HG03097 (cell line): ENCODE results near the gene NOS2.
"Not testable (repeated sequence)": the region's sequence is repeated elsewhere in the genome, so short reads cannot be mapped to it uniquely, and the experiment has no call there.

Source experiments
- ATAC-seq: cut with Tn5 transposase; IDR thresholded peaks from one replicate; pipeline ENCODE4 v1.9.1; 2021; ENCODE audit not compliant: unreplicated experiment, low FRiP score

NOS2 gene

DNA sequence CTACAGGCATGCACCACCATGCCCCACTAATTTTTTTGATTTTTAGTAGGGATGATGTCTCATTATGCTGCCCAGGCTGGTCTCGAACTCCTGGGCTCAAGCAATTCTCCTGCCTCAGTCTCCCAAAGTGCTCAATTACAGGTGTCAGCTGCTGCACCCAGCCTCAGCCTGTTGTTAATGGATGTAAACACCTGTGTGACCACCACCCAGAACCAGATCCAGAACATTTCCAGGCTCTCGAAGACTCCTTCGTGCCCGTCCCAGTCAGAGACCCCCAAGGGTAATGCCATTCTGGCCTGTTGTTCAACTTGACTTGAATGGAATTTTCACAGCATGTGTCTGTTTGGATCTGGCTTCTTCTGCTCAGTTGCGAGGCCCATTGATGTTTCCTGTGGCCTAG lies 59.8 kb downstream of the NOS2 start:
- not testable (repeated sequence) for ATAC-seq

GRCh38 chr17:27733773-27734172 lies 66.6 kb downstream of the NOS2 start:
- ATAC-seq = no peak

- ATAC-seq = not testable (repeated sequence)
Measured at GRCh38 chr17:27732746-27733145, 67.6 kb downstream of the NOS2 start.

DNA sequence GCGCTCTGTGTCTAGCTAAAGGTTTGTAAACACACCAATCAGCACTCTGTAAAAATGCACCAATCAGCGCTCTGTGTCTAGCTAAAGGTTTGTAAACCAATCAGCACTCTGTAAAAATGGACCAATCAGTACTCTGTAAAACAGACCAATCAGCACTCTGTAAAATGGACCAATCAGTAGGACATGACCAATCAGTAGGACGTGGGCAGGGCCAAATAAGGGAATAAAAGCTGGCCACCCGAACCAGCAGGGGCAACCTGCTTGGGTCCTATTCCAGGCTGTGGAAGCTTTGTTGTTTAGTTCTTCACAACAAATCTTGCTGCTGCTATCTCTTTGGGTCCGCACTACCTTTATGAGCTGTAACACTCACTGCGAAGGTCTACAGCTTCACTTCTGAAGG lies 74.3 kb downstream of the NOS2 start:
- ATAC-seq = not testable (repeated sequence)

DNA sequence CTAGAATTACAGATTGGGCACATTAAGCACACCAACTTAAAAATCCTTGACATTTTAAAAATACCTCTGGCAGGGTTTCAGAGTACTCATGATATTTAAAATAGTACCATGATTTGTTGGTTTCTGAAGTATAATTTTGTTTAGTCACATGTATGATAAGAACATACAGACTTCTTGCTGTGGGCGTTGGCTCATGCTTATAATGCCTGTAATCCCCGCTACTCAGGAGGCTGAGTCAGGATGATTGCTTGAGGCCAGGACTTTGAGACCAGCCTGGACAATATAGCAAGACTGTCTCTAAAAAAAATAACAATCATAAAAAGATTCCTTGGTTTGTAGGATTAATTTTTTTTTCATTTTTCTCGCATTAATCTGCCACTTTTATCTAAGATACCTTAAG lies 78.5 kb downstream of the NOS2 start:
- ATAC-seq = no peak
